NCI-H1694 (cell line): ENCODE data around the gene RIPK4.
"Not testable (repeated sequence)": the region's sequence is repeated elsewhere in the genome, so short reads cannot be mapped to it uniquely, and the experiment has no call there.

ENCODE experiments used
- DNase-seq: peaks from one replicate; lab custom pipeline; 2025; lab: John Stamatoyannopoulos, UW

Gene RIPK4

GRCh38 chr21:41737651-41738324, 29.1 kb downstream of the RIPK4 start:
- no peak for DNase-seq

- DNase-seq = no peak
Observed at GRCh38 chr21:41736423-41736822, 30.4 kb downstream of the RIPK4 start.

- no peak for DNase-seq
Observed at GRCh38 chr21:41733951-41734689, 32.7 kb downstream of the RIPK4 start.

- DNase-seq = no peak
Observed at GRCh38 chr21:41731081-41731480, 35.8 kb downstream of the RIPK4 start.

- no peak for DNase-seq
Observed at GRCh38 chr21:41730367-41730765, 36.5 kb downstream of the RIPK4 start.

GRCh38 chr21:41729701-41730366, 37.0 kb downstream of the RIPK4 start:
- no peak for DNase-seq

GRCh38 chr21:41727784-41728763, 38.8 kb downstream of the RIPK4 start:
- DNase-seq = no peak

GRCh38 chr21:41726970-41727783, 39.7 kb downstream of the RIPK4 start:
- DNase-seq = no peak

- no peak for DNase-seq
Observed at GRCh38 chr21:41726630-41726969, 40.3 kb downstream of the RIPK4 start.

GRCh38 chr21:41726058-41726558, 40.7 kb downstream of the RIPK4 start:
- DNase-seq = no peak

GRCh38 chr21:41725421-41726031, 41.3 kb downstream of the RIPK4 start:
- DNase-seq = no peak

- DNase-seq = not testable (repeated sequence)
Observed at GRCh38 chr21:41723835-41724234, 43.0 kb downstream of the RIPK4 start.

- DNase-seq = no peak
Observed at GRCh38 chr21:41722052-41723018, 44.5 kb downstream of the RIPK4 start.

- no peak for DNase-seq
Observed at GRCh38 chr21:41720250-41720649, 46.6 kb downstream of the RIPK4 start.

GRCh38 chr21:41719691-41720090, 47.2 kb downstream of the RIPK4 start:
- no peak for DNase-seq

GRCh38 chr21:41717573-41718330, 49.1 kb downstream of the RIPK4 start:
- DNase-seq = no peak

- no peak for DNase-seq
Observed at GRCh38 chr21:41716751-41717150, 50.1 kb downstream of the RIPK4 start.

GRCh38 chr21:41715649-41716281, 51.1 kb downstream of the RIPK4 start:
- no peak for DNase-seq
